ENCODE data around the gene FGD4. TPM values are rescaled to one million over a fixed set of nuclear protein-coding genes. Genes with fewer than 3 reads are reported as not detected.

Gene FGD4
- total and polyA plus RNA-seq, 8 donors, result 18.6 to 38.9 (median 25.5) TPM

GRCh38 chr12:32542428-32543229 is 143.3 kb downstream of the FGD4 start:
- no peak for TF ChIP-seq CTCF (IDR thresholded peaks at IDR 0.05)
- ATAC-seq, result no peak
- peaks cover 29 to 74% of the 10 kb centered on the region in 2 donors for H3K4me1 ChIP-seq
- H3K27me3 ChIP-seq, result no peaks in the 10 kb centered on the region
- no peak for DNase-seq
- H3K36me3 ChIP-seq, result no peaks in the 10 kb centered on the region
- no peak overlapping the region for H3K4me3 ChIP-seq
- H3K27ac ChIP-seq, result peak overlapping the region; percentile 9 to 45
- intact Hi-C loops (cut with DNase I), result no loop called here
- no peaks in the 10 kb centered on the region for H3K9me3 ChIP-seq

GRCh38 chr12:32544893-32545292 is 145.5 kb downstream of the FGD4 start:
- no peaks in the 10 kb centered on the region for H3K36me3 ChIP-seq
- no peak overlapping the region for H3K4me3 ChIP-seq
- intact Hi-C loops (cut with DNase I), result no loop called here
- H3K27ac ChIP-seq, result peak overlapping the region in 1 of 2 donors; percentile 4
- no peaks in the 10 kb centered on the region for H3K9me3 ChIP-seq
- DNase-seq (no peak), ATAC-seq (no peak)
- no peaks in the 10 kb centered on the region for H3K27me3 ChIP-seq
- no peak for TF ChIP-seq CTCF (IDR thresholded peaks at IDR 0.05)
- H3K4me1 ChIP-seq, result peaks cover 48 to 81% of the 10 kb centered on the region in 2 donors

GRCh38 chr12:32545413-32545980 is 146.1 kb downstream of the FGD4 start:
- ATAC-seq (peak; percentile 75), DNase-seq (no peak)
- no peaks in the 10 kb centered on the region for H3K36me3 ChIP-seq
- peaks cover 48 to 79% of the 10 kb centered on the region in 2 donors for H3K4me1 ChIP-seq
- no peaks in the 10 kb centered on the region for H3K27me3 ChIP-seq
- no peak for TF ChIP-seq CTCF (IDR thresholded peaks at IDR 0.05)
- H3K27ac ChIP-seq, result peak overlapping the region; percentile 4 to 30
- H3K4me3 ChIP-seq, result no peak overlapping the region
- H3K9me3 ChIP-seq, result no peaks in the 10 kb centered on the region
- intact Hi-C loops (cut with DNase I), result no loop called here

- ATAC-seq (no peak), DNase-seq (no peak)
- Histone ChIP-seq H3K36me3 (no peaks in the 10 kb centered on the region), H3K4me3 (no peak overlapping the region), H3K27ac (peak overlapping the region in 1 of 2 donors; percentile 30), H3K27me3 (no peaks in the 10 kb centered on the region), H3K9me3 (no peaks in the 10 kb centered on the region), H3K4me1 (peaks cover 47 to 71% of the 10 kb centered on the region in 2 donors)
- intact Hi-C loops (cut with DNase I), result no loop called here
- TF ChIP-seq CTCF (IDR thresholded peaks at IDR 0.05), result no peak
Observed at GRCh38 chr12:32546272-32546671, 146.9 kb downstream of the FGD4 start.

- no peaks in the 10 kb centered on the region for H3K27me3 ChIP-seq
- no peak overlapping the region for H3K4me3 ChIP-seq
- ATAC-seq (peak; percentile 40), DNase-seq (no peak)
- H3K27ac ChIP-seq, result peak overlapping the region; percentile 29 to 55
- intact Hi-C loops (cut with DNase I), result no loop called here
- no peak for TF ChIP-seq CTCF (IDR thresholded peaks at IDR 0.05)
- H3K36me3 ChIP-seq, result no peaks in the 10 kb centered on the region
- H3K9me3 ChIP-seq, result no peaks in the 10 kb centered on the region
- peaks cover 28 to 50% of the 10 kb centered on the region in 2 donors for H3K4me1 ChIP-seq
Observed at GRCh38 chr12:32548691-32549281, 149.4 kb downstream of the FGD4 start.

Measured in left lung (tissue), 10 donors.